GM19455 (cell line): ENCODE results near the gene ARRDC3.
A peak's percentile ranks its signal among the peaks of the same experiment; 100 is the strongest.
"Not testable (repeated sequence)": the region's sequence is repeated elsewhere in the genome, so short reads cannot be mapped to it uniquely, and the experiment has no call there.

Experiments
- ATAC-seq: cut with Tn5 transposase; IDR thresholded peaks from one replicate; pipeline ENCODE4 v1.9.1; 2021; ENCODE audit not compliant: unreplicated experiment

ARRDC3 gene, protein sequence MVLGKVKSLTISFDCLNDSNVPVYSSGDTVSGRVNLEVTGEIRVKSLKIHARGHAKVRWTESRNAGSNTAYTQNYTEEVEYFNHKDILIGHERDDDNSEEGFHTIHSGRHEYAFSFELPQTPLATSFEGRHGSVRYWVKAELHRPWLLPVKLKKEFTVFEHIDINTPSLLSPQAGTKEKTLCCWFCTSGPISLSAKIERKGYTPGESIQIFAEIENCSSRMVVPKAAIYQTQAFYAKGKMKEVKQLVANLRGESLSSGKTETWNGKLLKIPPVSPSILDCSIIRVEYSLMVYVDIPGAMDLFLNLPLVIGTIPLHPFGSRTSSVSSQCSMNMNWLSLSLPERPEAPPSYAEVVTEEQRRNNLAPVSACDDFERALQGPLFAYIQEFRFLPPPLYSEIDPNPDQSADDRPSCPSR

DNA sequence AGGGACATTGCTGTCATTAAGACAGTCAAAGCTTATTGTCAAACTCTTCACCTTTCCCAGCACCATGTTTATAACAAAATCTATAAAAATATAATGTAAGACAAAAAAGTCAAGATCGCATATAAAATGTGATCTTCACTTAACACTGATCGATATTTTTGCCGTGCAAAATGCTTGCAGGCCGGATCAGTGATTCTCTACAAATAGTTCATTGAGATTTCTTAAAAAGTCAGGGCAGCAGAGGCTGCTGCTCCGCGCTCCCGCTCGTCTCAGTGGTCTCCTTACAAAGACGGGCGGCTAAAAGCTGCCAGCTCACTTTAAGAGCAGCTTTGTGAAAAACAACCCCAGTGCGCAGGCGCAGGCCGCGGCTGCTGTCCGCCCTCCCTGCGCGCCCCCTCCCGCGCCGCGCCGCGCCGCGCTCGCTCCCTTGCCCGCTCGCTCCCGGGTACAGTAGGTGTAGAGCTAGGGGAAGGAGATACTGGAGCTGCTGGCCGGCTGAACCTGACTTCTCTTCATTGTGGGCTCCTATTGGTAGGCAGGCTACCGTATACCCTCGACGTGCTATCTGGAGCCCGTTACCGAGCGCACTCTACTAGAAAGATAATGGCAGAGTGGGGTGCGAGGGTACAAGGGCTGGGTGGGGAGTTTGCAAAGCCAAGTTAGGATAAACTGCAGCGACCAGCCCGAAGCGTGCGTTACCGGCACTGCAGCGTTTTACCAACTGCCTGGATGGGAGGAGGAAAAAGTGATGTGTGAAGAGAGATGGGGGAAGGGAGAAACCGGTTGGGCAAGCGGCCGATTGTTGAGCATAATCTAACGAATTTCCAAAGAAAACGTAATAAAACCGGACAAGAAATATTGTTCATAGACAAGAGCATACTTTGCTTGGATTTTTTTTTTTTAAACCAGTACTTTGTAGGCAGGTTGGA lies at the start of gene ARRDC3:
ARRDC3 (minus strand) TSS at position 291 of the 929 bp plus-strand sequence; CDS start at position 66, 225 bp downstream.
- peak; percentile 56 for ATAC-seq

DNA sequence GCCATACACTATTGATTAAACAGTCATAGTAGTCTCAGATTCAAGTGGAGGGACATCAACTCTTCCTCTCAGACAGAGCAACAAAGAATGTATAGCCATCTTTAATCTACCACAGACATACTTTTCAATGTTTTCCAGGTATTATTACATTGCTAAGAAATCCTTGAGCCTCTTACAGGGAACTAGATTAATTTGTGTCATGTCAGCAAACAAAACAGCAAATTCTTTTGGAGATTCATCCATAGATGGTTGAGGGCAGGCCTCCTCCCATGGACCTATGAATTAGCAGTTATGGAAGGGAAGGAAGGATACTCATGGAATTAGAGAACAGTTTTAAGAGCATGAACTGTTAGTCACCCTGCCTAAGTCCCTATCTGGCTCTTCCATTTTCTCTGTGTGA lies 47.8 kb upstream of the ARRDC3 start:
- no peak for ATAC-seq

DNA sequence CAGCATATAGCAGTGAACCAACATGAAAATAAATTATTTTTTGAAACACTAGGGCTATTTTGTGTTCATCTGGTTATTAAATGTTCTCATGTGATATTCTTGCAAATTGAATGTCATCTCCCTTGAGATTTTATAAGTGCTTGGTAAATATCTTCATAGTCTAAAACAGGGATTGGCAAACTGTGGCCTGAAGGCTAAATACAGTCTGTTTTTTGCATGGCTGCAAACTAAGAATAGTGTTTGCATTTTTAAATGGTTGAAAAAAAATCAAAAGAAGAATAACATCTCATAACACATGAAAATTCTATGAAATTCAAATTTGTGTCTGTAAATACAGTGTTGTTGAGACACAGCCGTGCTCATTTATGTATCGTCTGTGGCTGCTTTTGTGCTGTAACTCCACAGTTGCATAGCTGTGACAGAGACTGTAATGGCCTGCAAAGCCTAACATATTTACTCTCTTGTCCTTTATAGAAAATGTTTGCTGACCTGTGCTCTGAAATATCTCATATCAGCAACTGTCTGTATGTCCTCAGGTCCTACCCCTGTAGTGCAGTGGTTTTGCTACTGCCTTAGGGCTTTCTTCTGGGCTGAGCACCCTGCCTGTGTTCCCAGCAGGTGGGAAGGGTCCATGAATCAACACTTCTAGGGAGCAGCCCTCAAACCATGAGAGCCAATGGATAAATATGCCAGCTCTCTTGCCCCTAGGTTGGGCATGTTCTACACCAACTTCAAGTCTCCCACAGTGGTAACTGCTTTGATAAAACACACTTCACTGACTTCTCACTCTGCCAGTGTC lies 41.7 kb upstream of the ARRDC3 start:
- no peak for ATAC-seq

DNA sequence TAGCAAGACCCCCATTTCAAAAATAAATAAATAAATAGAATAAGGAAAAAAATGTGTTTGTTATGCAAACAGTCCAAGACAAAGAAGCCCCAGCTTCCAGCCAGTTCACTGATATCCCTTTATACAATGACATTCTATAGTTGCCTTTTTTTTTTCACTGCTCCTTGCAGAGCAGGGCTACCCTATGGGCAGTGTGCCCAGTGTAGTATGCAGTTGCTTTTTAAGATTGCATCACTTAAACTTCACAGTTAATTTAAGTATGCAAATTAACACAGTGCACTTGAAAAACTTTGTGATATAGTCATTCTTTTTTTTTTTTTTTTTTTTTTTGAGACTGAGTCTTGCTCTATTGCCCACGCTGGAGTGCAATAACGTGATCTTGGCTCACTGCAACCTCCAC lies 40.8 kb upstream of the ARRDC3 start:
- ATAC-seq, result no peak

DNA sequence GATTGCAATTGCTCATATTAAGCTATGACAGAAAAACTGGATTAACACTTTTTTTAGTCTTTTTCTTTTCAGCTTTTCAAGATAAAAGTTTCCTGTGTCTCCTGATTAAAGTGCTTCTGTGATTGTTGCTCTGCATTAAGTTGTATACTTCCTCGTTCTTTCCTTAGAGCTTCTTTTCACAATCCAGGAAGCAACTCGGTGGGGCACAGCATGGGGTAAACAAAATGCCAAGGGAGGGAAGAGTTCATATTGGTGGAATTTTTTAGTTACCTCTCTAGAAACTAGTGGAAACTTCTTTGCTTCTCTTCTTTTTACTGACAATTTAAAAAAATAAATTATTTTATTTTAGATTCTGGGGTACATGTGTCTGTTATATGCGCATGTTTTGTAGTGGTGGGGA lies 37.8 kb upstream of the ARRDC3 start:
- ATAC-seq, result no peak

DNA sequence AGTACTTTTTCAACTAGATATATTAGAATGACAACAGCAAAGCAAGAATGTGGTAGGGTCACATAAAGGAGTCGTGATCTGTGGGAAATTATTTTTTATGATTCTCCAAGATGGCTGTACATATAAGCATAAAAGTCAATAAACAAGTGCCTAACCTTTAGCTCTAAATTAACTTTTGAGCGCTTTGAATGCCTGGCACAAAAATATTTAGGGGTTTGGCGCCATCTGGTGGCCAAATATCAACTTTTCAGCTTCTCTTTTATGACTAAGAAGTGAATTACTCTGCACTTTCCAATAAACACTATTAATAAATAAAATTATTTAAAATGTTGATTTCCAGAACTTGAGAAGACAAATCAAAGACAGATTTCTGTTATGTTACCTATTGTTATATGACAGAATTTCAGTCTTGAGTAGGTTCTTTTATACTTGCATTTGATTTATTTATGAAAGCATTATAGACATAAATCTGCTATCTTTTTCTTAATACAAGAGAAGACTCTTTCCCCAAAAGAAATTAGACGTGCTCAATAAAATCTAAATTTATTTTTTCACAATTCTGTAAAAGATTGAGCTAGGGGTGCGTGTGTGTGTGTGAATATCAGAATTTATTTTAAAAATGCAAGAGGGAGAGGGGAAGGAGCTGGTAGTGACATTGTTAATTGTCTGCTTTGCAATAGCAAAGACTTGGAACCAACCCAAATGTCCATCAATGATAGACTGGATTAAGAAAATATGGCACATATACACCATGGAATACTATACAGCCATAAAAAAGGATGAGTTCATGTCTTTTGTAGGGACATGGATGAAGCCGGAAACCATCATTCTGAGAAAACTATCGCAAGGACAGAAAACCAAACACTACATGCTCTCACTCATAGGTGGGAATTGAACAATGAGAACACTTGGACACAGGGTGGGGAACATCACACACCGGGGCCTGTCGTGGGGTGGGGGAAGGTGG lies 36.7 kb upstream of the ARRDC3 start:
- peak; percentile 74 for ATAC-seq

DNA sequence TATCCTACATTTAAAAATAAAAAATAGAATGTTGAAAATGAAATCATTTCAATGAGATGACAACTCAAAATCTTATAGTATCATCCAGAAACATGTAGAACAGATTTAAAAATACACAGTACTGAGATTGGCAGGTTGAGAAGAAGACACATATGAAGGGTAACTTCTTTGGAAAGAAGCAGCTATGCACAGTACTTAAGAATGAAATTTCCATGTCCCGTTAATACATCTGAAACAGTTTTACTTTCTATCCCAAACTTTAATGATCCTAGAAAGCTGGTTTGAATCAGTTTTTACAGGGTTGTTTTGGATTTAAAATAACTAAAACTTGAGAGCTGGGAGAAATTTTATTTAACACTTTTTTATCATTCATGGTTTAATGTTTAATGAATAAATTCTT lies 36.0 kb upstream of the ARRDC3 start:
- no peak for ATAC-seq

DNA sequence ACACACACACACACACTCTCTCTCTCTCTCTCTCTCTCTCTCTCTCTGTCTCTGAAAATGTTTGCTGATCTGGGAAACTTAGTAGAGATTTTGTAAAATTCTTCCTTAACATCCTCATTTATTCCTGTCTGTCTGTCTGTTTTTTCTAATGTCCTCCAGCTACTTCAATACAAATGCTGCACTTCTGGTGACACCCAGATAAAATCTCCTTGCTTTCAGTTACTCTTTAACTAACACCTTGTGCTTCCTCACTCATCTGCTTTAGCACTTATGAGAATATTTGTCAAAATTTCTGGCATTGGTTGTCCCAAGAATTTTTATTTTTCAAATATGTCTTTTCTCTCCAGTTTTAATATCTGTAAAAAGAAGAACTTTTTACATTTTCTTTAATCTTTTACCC lies 35.0 kb upstream of the ARRDC3 start:
- no peak for ATAC-seq

DNA sequence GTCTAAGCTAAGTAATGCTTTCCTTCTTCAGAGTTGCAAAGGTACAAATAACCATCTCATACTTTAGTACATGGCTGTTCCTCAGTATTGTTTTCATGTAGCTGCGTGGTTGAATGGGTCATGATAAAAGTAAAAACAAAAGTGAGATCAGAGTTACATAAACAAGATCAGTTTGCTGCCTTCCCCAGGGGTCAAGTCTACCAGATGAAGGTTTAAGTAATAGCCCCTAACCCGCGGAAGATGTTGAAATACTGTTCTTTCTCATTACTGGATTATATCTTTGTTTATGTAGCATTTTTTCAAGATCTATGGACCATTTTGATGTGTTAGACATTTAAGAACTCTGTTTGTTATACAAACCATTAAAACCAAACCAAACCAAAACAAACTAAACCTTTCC lies 34.1 kb upstream of the ARRDC3 start:
- ATAC-seq, result no peak

DNA sequence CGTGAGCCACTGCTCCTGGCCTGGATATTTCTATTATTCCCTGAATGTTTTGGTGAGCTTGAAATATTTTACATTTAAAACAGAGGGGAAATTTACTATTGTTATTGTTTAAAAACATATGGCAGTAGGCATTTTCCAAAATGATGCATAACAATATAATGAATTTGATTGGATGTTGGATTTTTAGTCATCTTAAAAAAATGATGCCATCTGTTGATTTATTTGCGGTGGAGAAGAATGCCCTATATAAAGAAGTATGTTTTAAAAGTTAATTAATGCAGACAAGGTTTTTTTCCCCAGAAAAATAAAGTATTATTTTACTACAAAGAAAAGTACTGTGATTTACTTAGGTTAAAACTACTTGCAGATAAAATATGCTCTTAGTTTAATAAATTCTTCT lies 33.4 kb upstream of the ARRDC3 start:
- ATAC-seq, result no peak

DNA sequence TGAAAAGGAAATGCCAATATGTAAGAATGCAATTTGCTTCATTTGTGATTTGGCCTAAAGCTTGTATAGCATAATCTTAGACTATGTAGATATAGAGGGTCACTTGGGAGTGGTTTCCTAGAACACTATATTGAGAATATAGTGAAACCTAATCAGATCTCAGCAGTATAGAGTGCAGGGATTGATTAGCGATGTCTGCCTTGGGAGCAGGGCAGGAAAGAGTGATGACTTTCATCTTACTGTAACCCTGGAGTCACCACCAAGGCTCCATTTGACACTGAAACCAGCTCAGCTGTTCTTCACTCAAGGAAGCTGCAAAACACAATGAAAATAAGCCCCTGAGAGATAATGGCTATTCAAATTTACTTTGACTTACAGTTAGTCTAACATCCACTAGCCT lies 26.2 kb upstream of the ARRDC3 start:
- ATAC-seq, result no peak

DNA sequence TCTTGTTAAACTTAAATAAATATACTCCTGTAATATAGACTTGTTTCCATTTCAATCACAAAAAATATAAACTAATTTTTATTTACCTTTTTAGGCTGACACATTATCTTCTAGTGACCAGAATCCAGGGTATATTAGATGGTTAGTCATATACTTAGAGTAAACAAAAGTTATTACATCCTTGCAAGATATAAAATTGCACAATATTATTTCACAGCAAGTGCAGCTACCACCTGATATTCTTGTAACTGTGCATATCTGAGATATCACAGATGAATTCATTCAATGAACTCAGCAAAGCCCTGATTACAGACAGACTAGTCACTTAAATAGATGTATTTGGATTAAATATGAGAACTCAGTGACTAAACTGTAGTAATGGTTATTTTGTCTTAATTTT lies 25.6 kb upstream of the ARRDC3 start:
- no peak for ATAC-seq

DNA sequence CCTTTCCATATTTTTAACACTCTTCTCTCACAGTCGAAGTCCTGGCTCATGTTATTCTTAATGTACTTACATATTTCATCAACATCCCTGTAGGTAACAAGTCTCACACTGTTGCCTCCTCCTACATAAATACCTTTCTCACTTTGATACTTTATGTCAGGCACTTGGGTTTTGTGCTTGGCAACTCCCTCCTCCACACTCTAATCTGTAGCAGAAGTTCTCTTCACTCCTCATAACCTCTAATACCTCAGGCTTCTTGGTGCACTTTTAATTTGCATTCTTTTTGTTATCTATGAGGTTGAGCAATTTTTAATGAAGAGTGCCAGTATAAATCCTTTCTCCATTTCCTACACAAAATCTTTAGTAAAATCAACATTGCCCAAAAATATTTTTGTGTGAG lies 24.1 kb upstream of the ARRDC3 start:
- ATAC-seq, result no peak

DNA sequence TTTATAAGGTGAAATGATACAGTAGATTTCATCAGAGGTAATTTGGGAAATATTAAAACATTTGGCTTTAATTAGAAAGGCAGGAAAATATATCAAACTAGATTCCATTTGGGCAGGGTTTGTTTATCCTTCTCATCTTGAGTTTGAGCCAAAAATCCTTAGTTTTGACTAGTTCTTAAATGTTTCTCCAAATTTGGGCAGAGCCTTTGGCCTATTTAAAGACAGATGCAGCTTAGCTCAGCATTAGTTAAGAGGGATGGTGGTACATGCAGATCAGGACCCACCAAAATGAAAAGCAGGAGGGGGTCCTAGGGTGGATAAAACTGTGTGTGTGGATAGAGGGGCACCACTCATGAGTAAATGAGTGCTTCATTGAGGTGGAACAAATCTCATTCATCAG lies 20.3 kb upstream of the ARRDC3 start:
- ATAC-seq, result no peak

DNA sequence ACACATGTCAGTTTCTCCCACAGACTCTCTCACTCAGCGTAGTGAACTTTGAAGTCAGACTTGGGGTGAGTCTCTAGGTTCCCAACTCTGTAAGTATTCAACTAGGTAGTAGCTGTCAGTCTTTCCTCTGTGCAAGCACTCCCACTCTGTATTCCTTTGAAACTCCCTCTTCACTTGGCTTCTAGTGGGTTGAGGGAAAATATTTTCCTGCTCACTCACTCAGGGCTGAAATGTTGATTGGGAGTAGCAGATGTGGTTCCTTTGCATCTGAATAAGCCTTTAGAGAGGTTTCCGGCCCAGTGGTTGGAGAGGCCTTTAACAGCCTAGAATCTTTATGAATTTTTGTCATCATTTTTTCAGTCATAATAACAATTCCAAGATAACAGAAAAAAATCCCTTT lies 18.1 kb upstream of the ARRDC3 start:
- no peak for ATAC-seq

DNA sequence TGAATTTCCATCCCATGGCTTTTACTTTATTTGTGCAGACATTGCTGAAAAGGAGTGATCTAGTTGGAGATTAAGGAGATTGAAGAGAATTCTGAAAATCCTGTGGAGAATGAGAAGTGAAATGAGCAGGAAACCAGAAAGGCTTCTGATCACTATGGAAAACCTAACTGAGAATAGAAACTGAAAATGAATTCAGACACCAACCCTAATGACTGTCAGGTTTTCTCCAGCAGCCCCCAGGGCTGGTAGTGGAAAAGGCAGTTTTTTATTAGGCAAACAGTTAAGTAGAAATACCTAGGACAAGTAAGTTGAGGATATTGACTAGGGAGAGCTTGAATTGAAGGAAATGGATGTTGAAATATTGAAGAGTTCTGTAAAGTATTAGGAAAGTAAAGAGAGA lies 14.7 kb upstream of the ARRDC3 start:
- ATAC-seq, result no peak

DNA sequence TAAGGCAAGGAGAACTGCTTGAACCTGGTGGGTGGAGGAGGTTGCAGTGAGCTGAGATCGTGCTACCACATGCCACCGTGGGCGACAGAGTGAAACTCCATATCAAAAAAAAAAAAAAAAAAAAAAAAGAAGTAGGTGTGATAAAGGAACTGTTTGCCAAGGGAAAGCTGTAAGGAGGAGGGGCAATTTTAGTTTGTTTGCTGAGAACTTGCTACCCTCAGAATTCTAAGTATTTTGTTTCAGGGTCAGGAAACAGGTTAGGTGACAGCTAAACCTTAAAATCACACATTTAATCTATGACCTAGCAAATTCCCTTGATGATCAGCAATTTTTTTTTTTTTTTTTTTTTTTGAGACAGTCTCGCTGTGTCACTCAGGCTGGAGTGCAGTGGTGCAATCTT lies 7.2 kb upstream of the ARRDC3 start:
- ATAC-seq, result no peak

DNA sequence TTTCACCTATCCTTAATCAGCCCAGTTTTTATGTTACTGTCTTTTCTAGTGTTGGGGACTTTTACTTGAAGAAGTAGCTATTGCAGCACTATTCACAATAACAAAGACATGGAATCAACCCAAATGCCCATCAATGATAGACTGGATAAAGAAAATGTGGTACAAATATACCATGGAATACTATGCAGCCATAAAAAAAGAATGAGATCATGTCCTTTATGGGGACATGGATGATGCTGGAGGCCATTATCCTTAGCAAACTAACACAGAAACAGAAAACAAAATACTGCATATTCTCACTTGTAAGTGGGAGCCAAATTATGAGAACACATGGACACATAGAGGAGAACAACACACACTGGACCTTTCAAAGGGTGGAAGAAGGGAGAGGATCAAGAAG lies 6.4 kb upstream of the ARRDC3 start:
- not testable (repeated sequence) for ATAC-seq

DNA sequence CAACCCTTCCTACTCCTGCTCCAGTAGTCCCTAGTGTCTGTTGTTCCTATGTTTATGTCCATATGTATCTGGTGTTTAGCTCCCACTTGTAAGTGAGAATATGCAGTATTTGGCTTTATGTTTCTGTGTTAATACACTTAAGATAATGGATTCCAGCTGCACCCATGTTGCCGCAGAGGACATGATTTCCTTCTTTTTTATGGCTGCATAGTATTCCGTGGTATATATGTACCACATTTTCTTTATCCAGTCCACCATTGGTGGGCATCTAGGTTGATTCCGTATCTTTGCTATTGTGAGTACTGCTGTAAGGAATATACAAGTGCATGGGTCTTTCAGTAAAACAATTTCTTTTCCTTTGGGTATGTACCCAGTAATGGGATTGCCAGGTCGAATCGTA lies 5.2 kb upstream of the ARRDC3 start:
- no peak for ATAC-seq

DNA sequence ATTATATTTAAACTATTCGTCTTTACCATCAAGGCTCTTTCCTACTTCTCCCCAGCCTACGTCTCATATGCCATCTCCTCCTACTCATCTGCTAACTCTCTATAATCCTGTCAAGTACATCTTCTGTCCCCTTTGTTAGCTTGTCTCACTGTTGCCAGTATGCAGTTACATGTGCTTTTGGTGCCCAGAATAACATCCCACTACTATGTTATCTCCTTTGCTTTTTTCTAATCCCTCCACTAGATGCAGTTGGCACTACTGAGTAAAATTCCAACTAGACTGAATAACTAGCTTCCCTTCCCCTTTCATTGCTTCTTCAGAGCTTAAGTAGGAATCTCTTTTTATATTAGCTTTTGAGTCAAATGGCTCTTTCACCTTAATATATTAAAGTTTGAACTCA lies 3.0 kb upstream of the ARRDC3 start:
- no peak for ATAC-seq
